Measurements from ENCODE around the gene ARHGDIB.

DNA sequence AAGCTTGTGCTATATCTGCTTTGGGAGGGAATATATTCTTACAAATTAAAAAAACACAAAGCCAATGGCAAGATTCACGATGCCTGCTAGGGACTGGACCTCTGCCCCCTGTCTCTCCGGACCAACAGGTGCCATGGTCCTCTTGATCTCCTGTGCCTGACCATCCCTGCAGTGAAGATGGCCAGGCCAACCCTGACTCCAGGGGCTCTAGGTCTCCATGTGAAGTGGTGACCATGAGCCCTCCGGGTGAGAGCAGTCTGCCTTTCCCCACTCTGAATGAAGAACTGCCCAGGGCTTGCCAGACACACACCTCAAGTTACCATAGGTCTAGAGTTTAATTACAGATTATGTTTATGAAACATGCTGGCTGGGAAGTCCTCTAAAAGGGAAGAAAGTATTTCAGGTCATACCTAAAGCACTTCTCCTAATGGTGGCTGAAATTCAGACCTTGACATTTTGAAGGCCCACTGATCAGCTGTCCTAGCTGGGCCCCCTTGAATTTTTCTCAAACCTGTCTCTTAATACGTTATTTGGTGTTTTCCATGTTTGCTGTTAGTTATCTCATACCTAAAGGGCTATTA lies 1.4 kb downstream of the ARHGDIB start:
- TF ChIP-seq, protein P1, sequence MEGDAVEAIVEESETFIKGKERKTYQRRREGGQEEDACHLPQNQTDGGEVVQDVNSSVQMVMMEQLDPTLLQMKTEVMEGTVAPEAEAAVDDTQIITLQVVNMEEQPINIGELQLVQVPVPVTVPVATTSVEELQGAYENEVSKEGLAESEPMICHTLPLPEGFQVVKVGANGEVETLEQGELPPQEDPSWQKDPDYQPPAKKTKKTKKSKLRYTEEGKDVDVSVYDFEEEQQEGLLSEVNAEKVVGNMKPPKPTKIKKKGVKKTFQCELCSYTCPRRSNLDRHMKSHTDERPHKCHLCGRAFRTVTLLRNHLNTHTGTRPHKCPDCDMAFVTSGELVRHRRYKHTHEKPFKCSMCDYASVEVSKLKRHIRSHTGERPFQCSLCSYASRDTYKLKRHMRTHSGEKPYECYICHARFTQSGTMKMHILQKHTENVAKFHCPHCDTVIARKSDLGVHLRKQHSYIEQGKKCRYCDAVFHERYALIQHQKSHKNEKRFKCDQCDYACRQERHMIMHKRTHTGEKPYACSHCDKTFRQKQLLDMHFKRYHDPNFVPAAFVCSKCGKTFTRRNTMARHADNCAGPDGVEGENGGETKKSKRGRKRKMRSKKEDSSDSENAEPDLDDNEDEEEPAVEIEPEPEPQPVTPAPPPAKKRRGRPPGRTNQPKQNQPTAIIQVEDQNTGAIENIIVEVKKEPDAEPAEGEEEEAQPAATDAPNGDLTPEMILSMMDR (IDR thresholded peaks at IDR 0.05): no peak
- TF ChIP-seq POLR2AphosphoS5 (IDR thresholded peaks at IDR 0.05): no peak

All from transverse colon (tissue), 4 donors.